G401.6 (cell line): ENCODE measurements around the gene CD207.
"Not testable (repeated sequence)": the region's sequence is repeated elsewhere in the genome, so short reads cannot be mapped to it uniquely, and the experiment has no call there.

Source experiments
- FAIRE-seq: peaks from 2 replicates; lab custom pipeline; 2012; peaks lifted over from hg19 to GRCh38; lab: Jason Lieb, UNC

CD207 gene

GRCh38 chr2:70828914-70829824 is 6.4 kb downstream of the CD207 start:
- no peak for FAIRE-seq

GRCh38 chr2:70828115-70828514 is 7.5 kb downstream of the CD207 start:
- FAIRE-seq = no peak

DNA sequence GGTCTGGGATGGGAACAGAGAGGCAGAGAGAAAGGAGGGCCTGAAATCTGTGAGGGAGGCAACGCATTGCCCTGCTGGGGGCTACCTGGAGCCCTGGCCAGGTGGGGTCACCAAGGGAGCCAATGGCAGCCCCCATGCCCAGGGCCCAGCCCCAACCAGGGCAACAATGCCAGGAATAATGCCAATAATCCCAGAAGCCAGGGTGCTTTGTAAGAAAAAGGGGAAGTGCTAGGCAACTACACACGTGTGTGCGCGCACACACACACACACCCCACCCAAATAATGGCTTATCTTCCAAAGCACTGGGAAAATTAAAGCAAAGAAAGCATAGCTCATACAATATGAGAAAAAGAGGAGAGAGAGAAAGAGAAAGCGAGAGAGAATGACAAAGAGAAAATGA is 8.2 kb downstream of the CD207 start:
- no peak for FAIRE-seq

DNA sequence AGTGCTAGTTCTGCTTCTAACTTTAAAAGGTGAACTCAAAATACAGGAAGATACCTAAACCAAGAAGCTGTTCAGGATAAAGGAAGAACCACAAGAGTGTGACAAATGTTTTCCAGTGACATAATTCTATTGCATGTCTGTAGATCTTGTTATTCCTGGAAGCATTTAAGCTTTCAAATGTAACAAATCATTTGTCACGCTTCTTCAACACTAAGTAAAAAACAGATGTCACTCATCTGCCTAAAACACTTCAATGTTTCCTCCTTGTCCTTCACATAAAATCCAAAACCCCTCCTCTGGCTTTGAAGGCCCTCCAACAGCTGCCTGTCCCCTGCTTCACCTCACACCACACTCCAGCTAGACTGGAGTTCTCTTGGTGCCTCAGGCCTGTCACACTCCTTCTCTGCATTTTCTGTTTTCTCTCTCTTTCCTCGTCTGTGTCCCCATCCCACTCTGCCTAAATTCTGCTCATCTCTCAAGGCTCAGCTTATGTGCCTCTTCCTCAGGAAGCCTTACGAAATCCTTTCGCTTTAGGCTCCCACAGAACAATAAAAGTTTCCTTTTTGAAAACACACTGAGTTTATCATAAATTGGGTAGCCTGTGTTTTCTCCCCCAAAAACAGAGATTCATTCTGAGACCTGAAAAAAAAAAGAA is 8.8 kb downstream of the CD207 start:
- FAIRE-seq = no peak

- no peak for FAIRE-seq
These were observed 12.4 kb downstream of the CD207 start for GRCh38 chr2:70823249-70823648.

DNA sequence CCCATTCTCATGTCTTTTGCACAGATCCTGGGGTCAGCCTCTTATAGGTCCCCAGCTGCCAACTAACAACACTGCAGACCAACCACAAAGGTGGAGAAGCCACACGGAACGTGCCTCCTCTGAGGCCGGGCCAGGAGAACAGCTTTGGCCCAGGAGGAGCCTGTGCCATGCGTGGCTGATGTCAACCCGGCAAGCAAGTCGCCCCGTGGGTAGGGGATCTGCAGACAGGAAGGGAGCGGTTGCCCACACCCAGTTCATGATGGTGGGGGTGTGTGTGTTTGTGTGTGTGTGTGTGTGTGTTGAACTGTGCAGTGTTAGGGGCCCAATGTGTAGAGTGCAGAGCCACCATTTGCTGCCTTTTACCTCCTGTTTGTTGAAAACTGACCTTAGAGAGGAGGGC is 12.8 kb downstream of the CD207 start:
- no peak for FAIRE-seq

GRCh38 chr2:70820499-70820898 is 15.1 kb downstream of the CD207 start, which contains the start of gene CLEC4F:
Gene CLEC4F (minus strand): TSS chr2:70820599. CDS start chr2:70820523, 76 bp downstream.
- no peak for FAIRE-seq

- no peak for FAIRE-seq
These were observed 18.2 kb downstream of the CD207 start for GRCh38 chr2:70817284-70817954.

DNA sequence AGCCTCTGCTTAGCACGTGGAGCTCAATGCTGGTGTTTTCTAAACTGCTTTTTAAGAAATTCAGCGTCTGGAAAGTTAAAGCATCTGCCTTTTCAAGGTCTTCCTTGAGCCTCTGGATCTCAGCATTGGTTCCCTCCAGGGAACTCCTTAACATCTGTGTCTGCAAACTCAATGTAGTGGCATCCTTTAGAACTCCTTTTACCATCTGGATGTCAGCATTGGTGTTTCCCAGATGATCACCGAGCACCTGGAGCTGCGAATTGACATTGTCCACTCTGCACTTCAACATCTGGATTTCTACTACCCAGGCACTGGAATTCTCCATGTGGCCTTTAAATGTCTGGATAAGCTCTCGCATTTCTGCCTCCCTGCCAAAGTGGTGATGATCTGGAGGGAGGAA is 18.9 kb downstream of the CD207 start:
- FAIRE-seq = no peak

- no peak for FAIRE-seq
These were observed 26.3 kb downstream of the CD207 start for GRCh38 chr2:70808983-70809958.

DNA sequence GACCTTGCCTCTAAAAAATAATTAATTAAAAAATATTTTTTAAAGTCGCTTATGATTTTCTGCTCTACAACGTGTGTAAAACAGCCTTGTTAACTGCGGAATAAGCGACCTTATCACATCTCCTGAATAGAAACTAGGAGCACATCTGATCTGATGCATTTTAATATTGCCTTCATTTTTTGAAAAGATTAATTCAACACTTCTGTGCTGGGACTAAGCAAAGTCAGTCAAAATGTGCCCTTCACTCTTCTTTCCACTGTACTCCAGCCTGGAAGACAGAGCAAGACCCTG is 27.8 kb downstream of the CD207 start:
- FAIRE-seq = no peak

DNA sequence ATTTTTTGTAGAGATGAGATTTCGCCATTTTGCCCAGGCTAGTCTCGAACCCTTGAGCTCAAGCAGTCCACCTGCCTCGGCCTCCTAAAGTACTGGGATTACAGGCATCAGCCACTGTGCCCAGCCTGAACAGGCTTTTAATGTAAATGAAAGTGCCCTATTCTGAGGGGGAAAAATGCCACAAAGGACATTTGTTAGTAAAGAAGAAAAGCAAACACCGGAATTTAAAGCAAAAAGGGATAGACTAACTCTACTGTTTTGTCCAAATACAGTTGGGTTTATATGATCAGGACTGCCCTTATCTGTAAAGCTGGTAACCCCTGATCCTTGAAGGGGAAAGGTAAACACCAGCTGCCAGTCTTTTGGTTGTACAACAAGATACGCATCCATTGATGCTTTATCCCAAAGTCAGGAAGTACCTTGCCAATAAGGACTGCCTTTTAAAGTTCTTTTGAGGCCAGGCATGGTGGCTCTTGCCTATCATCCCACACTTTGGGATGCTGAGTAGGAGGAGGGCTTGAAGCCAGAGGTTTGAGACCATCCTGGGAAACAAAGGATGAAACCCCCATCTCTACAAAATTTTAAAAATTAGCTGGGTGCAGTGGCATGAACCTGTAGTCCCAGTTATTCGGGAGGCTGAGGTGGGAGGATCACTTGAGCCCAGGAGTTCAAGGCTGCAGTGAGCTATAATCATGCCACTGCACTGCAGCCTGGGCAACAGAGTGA is 28.4 kb downstream of the CD207 start:
- FAIRE-seq = no peak

- no peak for FAIRE-seq
These were observed 29.0 kb downstream of the CD207 start for GRCh38 chr2:70806620-70807019.

DNA sequence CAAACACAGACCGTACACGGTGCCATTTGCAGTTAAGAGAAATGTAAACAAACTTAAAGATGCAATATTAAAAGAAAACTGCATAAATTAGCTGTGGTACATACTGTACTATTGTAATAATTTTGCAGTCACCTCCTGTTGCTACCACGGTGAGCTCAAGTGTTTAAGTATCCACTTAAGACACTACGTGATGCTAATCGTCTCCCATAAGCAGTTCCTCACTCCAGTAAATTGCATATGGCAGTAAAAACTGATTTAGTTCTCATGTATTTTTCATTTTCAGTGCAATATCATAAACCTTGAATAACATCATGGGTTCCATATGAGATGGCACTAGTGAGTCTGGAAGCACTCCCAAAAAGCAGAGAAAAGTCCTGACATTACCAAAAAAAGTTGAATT is 29.6 kb downstream of the CD207 start:
- no peak for FAIRE-seq

DNA sequence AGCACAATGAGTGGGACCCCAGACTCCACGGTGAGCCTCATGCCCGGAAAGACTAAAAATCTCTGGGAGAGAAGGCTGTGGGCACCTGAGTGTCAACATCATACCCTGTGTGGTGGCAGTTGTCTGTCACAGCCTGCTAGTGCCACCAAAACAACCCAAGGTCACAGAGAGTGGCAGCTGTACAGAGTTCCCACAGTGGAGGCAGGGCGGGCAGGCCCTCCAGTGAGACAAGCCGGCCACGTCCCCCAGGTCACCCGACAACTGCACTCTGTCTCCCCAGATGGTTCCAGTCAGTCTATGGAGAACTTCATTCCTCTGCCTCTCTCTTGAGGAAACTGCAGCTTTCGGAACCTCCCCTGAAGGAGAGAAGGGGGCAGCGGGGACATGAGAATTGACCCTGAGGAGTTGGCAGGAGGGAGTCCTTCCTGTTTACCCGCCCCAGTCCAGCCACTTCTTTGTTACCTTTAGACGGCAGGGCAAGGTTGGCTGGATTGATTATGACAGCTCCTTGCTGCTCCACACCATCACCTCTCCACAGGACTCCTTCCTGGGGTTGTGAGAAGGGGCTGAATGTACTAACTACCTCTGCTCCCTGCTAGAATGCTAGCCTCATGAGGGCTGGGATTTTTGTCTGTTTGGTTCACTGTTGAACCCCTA is 33.9 kb downstream of the CD207 start:
- no peak for FAIRE-seq

- FAIRE-seq = no peak
These were observed 35.9 kb downstream of the CD207 start for GRCh38 chr2:70799706-70800105.

DNA sequence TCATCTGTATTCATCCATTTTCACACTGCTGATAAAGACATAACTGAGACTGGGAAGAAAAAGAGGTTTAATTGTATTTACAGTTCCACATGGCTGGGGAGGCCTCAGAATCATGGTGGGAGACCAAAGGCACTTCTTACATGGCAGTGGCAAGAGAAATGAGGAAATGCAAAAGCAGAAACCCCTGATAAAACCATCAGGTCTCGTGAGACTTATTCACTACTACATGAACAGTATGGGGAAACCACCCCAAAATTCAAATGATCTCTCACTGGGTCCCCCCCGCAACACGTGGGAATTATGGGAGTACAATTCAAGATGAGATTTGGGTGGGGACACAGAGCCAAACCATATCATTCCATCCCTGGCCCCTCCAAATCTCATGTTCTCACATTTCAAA is 37.6 kb downstream of the CD207 start:
- not testable (repeated sequence) for FAIRE-seq

GRCh38 chr2:70797506-70797905 is 38.1 kb downstream of the CD207 start:
- FAIRE-seq = no peak

- FAIRE-seq = no peak
These were observed 39.4 kb downstream of the CD207 start for GRCh38 chr2:70796262-70796661.

DNA sequence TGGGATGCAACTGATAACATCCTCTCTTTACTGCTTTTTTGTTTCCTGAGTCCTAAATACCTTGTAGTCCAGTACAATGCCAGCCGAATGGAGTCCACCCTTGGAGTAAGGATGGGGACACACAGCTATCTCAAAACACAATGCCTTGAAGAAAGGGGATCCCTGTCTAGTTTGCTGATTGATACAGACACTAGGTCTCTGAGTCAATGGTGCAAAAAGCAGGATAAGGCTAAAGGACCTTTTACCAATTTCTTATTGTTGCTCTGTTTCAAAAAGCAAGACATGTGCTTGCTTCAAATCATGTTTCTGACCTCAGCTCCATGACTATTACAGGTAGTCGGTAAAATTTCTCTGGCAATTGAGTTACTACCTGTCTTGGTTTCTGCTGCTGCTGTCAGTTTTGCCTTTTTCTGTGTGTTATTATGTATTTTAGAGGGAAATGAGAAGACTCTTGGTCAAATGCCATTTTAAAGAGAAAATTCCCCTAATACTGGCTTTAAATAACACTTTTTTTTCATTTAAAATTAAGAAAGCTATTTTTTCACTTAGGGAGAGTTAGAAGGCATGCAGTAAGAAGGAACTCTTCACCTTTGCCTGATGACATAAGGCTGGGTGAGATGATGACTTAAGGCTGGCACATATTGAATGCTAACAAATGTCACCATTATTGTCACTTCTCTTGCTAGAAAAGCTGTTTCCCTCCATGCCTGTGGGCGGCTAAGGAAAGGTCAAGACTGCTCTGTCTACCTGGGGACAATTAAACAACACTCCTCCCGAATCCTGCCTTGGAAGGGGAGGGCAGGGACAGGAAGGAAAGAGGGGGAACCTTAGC is 40.2 kb downstream of the CD207 start:
- FAIRE-seq = no peak
